ENCODE data around the gene UTF1.

Gene UTF1

DNA sequence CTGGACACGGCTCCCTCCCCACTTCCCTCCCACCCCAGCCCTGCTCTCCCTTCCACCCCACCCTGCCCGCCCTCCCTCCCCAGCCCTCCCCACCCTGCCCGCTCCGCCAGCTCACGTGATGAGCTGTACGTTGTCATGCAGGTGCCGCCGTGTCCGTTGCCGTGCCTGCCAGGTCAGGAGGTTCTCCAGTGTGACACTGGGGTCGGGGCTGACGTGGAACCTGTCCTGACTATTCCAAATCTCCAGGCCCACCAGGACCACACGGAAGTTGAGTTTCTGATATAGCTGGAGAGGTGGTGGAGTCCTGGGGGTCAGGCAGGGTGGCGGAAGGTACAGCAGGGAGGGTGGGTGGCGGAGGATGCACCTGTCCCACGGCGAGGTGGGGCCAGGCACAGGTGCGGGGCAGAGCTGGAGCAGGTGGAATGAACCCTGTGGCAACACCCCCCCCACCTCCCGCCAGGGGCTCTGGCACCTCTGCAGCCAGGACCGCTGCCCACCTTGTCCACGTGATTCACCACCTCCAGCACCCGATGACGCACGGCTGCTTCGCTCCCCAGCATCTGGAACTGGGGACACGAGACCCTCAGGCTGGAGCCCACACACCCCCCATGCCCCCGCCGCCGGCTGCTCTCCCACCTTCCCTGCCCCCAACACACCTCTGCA lies 42.4 kb downstream of the UTF1 start:
- Histone ChIP-seq H3K27ac (ENCODE audit: extremely low read depth, low read depth, low read length) (no peak overlapping the region), H3K9me3 (ENCODE audit: control insufficient read depth, insufficient read depth, low read depth, low read length) (no peaks in the 10 kb centered on the region), H3K4me1 (ENCODE audit: control insufficient read depth, insufficient read depth, low read length) (no peaks in the 10 kb centered on the region), H3K36me3 (ENCODE audit: control insufficient read depth in 2 of 2, insufficient read depth in 1 of 2, low read length in 2 of 2) (peaks cover 0 to 10% of the 10 kb centered on the region in 2 experiments; a peak in 1 of 3 replicates), H3K4me3 (ENCODE audit: low read depth, low read length) (no peak overlapping the region)
- CTCF ChIA-PET, result no interaction called here
- POLR2A ChIA-PET, result no interaction called here
- 0 out of 2 replicates have a peak, but pooled peaks have one; percentile 12 for TF ChIP-seq EGR2 (tag by site-specific recombination; IDR thresholded peaks at IDR 0.05; ENCODE audit: low read depth)
- TF ChIP-seq ZSCAN23 (tag by site-specific recombination; IDR thresholded peaks at IDR 0.05), result no peak
- 0 out of 2 replicates have a peak, but pooled peaks have one; percentile 10 for TF ChIP-seq GLIS2 (tag by site-specific recombination; IDR thresholded peaks at IDR 0.05)
- 0 out of 2 replicates have a peak, but pooled peaks have one; percentile 9 for TF ChIP-seq ZFHX2 (tag by site-specific recombination; conservative IDR thresholded peaks at IDR 0.05)

DNA sequence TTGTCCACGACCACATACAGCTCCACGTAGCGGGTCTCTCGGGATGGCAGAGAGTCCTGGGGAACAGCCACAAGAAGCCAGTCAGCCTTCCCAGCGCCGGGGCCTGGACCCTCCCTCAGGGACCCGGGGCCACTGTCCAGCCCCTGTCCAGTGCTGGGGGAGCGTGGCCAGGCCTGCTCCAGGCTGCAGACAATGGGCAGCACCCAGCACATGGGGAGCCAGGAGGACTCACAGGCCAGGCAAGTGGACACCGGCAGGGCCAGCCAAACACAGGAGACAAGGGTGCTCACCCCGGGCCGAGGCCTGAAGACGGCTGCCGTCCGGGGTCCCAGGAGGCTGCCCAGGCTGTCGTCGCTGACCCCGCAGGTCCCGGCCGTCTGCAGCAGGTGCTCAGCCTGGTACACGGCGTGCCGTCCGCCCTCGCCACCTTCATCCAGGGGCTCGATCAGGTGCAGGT lies 43.0 kb downstream of the UTF1 start:
- ChIA-PET POLR2A (no interaction called here), CTCF (no interaction called here)
- TF ChIP-seq EGR2 (tag by site-specific recombination; IDR thresholded peaks at IDR 0.05; ENCODE audit: low read depth) (no peak), ZNF366 (tag by site-specific recombination; conservative IDR thresholded peaks at IDR 0.05) (no peak), ZNF311 (tag by site-specific recombination; IDR thresholded peaks at IDR 0.05; ENCODE audit: borderline replicate concordance) (no peak), ZBTB1 (tag by site-specific recombination; IDR thresholded peaks at IDR 0.05) (no peak), ZXDB (tag by site-specific recombination; IDR thresholded peaks at IDR 0.05) (no peak), ZNF157 (tag by site-specific recombination; IDR thresholded peaks at IDR 0.05) (no peak), ZNF768 (tag by site-specific recombination; IDR thresholded peaks at IDR 0.05) (no peak), ZNF24 (tag by site-specific recombination; IDR thresholded peaks at IDR 0.05) (no peak), ZNF561 (tag by site-specific recombination; IDR thresholded peaks at IDR 0.05; ENCODE audit: borderline replicate concordance) (no peak), ZNF394 (tag by site-specific recombination; IDR thresholded peaks at IDR 0.05; ENCODE audit: borderline replicate concordance) (no peak), ZNF121 (tag by site-specific recombination; IDR thresholded peaks at IDR 0.05) (no peak), ZNF830 (tag by site-specific recombination; IDR thresholded peaks at IDR 0.05; ENCODE audit: low read depth) (no peak), ZNF610 (tag by site-specific recombination; IDR thresholded peaks at IDR 0.05; ENCODE audit: borderline replicate concordance) (no peak), SP2 (tag by site-specific recombination; IDR thresholded peaks at IDR 0.05) (no peak), ZNF549 (tag by site-specific recombination; IDR thresholded peaks at IDR 0.05) (no peak)
- TF ChIP-seq, protein P1, sequence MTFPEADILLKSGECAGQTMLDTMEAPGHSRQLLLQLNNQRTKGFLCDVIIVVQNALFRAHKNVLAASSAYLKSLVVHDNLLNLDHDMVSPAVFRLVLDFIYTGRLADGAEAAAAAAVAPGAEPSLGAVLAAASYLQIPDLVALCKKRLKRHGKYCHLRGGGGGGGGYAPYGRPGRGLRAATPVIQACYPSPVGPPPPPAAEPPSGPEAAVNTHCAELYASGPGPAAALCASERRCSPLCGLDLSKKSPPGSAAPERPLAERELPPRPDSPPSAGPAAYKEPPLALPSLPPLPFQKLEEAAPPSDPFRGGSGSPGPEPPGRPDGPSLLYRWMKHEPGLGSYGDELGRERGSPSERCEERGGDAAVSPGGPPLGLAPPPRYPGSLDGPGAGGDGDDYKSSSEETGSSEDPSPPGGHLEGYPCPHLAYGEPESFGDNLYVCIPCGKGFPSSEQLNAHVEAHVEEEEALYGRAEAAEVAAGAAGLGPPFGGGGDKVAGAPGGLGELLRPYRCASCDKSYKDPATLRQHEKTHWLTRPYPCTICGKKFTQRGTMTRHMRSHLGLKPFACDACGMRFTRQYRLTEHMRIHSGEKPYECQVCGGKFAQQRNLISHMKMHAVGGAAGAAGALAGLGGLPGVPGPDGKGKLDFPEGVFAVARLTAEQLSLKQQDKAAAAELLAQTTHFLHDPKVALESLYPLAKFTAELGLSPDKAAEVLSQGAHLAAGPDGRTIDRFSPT (tag by site-specific recombination; IDR thresholded peaks at IDR 0.05), result no peak
- Histone ChIP-seq H3K27ac (ENCODE audit: extremely low read depth, low read depth, low read length) (no peak overlapping the region), H3K4me3 (ENCODE audit: low read depth, low read length) (no peak overlapping the region), H3K9me3 (ENCODE audit: control insufficient read depth, insufficient read depth, low read depth, low read length) (no peaks in the 10 kb centered on the region), H3K36me3 (ENCODE audit: control insufficient read depth in 2 of 2, insufficient read depth in 1 of 2, low read length in 2 of 2) (peaks cover 0 to 10% of the 10 kb centered on the region in 2 experiments; a peak in 1 of 3 replicates), H3K4me1 (ENCODE audit: control insufficient read depth, insufficient read depth, low read length) (no peaks in the 10 kb centered on the region)

DNA sequence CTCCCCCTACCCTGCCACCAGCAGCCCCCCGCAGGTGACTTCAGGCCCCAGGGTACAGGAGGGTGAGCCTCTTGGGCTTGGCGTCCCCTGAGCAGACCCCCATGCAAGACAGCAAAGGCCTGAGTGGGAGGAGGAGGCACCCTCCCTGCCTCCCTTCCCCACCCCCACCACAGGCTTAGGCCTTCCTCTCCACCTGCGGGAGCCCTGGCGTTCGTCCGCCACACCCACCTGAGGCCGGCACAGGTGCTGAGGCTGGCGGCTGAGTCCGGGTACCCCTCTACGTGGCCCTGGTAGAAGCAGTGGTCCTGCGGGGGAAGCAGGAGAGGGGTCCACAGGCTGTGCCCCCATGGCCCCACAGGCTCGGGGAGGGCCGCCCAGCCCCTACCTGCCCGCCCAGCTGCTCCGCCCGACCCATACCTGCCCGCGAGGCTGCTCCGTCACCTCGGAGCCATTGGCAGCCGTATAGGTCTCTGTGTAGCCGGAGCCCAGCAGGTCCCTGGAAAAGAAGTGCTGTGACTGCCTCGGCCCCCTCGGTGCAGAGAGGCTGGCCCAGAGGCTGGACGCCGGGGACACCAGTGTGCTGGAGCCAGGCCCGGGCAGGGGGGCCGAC lies 43.6 kb downstream of the UTF1 start:
- Histone ChIP-seq H3K4me3 (ENCODE audit: low read depth, low read length) (no peak overlapping the region), H3K36me3 (ENCODE audit: control insufficient read depth in 2 of 2, insufficient read depth in 1 of 2, low read length in 2 of 2) (peaks cover 0 to 7% of the 10 kb centered on the region in 2 experiments; a peak in 1 of 3 replicates), H3K9me3 (ENCODE audit: control insufficient read depth, insufficient read depth, low read depth, low read length) (no peaks in the 10 kb centered on the region), H3K27ac (ENCODE audit: extremely low read depth, low read depth, low read length) (no peak overlapping the region), H3K4me1 (ENCODE audit: control insufficient read depth, insufficient read depth, low read length) (no peaks in the 10 kb centered on the region)
- CTCF ChIA-PET, result interaction anchor here (0.6 to 1.2 kb wide), 2 partner anchors 56 to 225 kb away, joined by 3 to 4 read pairs; no protein-coding TSS in a partner anchor
- POLR2A ChIA-PET, result no interaction called here
- TF ChIP-seq KLF8 (tag by site-specific recombination; IDR thresholded peaks at IDR 0.05) (peak; percentile 37; the same call in 1 of the 2 replicates), ZNF549 (tag by site-specific recombination; IDR thresholded peaks at IDR 0.05) (no peak)
